Right hindlimb (tissue), 1 donor: ENCODE data around the gene PLEKHM2.

Experiments used
- DNase-seq: peaks from one replicate; pipeline ENCODE4 v3.0.0-alpha.2; 2018

Gene PLEKHM2

DNA sequence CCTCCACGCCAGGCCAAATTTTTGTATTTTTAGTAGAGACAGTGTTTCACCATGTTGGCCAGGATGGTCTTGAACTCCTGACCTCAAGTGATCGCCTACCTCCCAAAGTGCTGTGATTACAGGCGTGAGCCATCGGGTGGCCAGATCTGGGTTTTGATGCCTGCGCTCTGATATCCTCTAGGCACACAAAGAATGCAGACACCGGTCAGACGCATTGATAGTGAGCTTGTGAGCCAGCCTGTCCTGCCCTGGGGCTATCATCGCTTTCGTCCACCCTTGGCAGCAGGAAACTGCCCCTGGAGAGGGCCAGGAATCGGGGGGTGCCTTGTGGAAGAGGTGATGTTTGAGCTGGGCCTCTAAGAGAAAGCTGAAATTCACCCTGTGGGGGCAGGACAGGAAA lies 78.4 kb downstream of the PLEKHM2 start:
- no peak for DNase-seq

DNA sequence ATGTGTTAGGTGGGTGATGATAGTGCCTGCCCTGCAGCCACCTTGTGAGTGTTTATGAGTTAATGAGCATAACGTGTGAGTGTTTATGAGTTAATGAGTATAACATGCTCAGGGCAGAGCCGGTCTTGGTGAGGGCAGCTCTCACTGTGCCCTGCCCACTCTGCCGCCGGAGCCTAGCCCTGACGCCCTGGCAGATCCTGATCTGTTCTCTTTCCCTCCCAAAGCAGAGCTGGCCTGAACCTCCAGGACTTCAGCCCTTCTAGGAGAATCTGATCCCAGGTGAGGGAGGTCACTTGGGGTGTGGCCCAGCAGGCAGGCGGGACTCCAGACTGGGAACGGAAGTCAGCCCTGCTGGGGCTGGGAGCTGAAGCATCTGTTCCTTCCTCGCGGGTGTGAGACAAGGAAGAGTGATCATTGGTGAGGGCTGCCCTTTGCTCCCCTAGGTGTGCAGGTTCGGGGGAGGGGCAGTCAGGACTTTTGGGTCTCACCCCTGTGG lies 80.2 kb downstream of the PLEKHM2 start:
- no peak for DNase-seq

DNA sequence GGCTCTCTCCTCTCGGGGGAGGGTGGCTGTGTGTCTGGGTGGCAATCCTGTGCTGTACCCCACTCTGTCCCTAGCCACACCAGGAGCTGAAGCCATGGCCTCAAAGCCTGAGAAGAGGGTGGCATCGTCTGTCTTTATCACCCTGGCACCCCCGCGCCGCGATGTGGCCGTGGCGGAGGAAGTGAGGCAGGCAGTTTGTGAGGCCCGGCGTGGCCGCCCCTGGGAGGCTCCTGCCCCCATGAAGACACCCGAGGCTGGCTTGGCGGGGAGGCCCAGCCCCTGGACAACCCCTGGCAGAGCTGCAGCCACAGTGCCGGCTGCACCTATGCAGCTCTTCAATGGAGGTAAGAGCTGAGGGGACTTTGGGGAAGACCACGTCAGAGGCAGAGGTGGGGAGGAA lies 80.8 kb downstream of the PLEKHM2 start:
- DNase-seq = no peak

DNA sequence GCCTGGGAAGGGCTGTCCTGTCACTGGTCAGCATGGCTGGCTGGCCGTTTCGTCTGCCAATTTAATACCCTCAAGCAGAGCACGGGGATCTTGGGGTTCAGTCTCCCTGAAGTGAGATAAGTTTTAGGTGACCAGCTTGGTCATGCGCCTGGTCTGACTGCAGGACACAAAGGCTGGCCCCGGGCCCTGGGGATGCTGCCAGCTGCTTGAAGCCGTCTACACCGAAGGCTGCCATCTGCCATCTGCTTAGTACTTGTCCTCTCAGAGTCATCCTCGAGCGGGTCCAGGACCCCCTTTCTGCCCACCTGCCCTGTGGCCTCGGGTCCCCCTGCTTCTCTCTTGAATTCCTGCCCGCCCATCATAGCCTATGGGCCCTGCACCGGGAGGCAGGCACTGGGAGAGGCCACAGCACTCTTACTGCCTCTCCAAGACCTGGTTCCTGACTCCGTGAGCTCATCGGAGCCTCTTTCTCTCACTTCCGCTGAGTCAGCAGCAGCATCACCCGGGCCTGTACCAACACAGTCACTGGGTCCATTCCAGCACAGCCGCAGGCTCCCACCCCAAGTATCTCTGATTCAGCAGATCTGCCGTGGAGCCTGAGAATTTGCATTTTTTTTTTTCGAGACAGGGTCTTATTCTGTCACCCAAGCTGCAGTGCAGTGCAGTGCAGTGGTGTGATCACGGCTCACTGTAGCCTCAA lies 81.5 kb downstream of the PLEKHM2 start:
- DNase-seq = no peak

GRCh38 chr1:15767941-15768340 lies 83.8 kb downstream of the PLEKHM2 start:
- DNase-seq = no peak

DNA sequence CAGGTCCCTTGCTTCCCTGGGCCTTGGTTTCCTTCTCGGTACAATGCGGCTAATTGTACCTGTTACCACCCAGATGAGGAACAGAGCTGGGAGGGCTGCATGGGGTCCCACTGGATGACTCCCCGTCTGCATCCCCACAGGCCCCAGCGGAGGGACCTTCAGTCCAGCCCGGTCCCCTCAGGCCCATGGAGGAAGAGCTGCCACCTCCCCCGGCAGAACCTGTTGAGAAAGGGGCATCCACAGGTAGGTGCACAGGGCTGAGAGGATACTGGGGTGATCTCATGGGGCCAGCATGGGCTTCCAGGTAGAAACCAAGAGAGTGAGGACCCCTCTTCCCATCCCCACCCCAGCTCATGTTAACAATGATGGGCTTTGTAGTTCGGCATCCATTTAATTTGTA lies 84.3 kb downstream of the PLEKHM2 start:
- DNase-seq = no peak

GRCh38 chr1:15770313-15770962 lies 86.3 kb downstream of the PLEKHM2 start:
- DNase-seq = no peak

GRCh38 chr1:15771836-15772515 lies 87.9 kb downstream of the PLEKHM2 start:
- no peak for DNase-seq

GRCh38 chr1:15775706-15776105 lies 91.6 kb downstream of the PLEKHM2 start:
- no peak for DNase-seq

GRCh38 chr1:15777909-15778707 lies 94.0 kb downstream of the PLEKHM2 start:
- DNase-seq = no peak
